Suprapubic skin (tissue), 4 donors: ENCODE results near the gene IL1RAPL2. TPM values are rescaled to one million over a fixed set of nuclear protein-coding genes. Genes with fewer than 3 reads are reported as not detected.

ENCODE experiments used
- DNase-seq, 2 donors: peaks; one replicate each; pipeline ENCODE4 v3.0.0-alpha.2; 2019; ENCODE audit warnings: low spot score in 2 of 2
- H3K27ac ChIP-seq: fragments of 200-600 bp; sonication (generic); one replicate; pipeline ENCODE4 v1.5.1; 2019
- H3K27me3 ChIP-seq: fragments of 200-600 bp; sonication (generic); one replicate; pipeline ENCODE4 v1.5.1; 2019
- H3K36me3 ChIP-seq: fragments of 200-600 bp; sonication (generic); one replicate; pipeline ENCODE4 v1.5.1; 2019
- H3K4me1 ChIP-seq: fragments of 200-600 bp; sonication (generic); one replicate; pipeline ENCODE4 v1.5.1; 2019
- H3K4me3 ChIP-seq: fragments of 200-600 bp; sonication (generic); one replicate; pipeline ENCODE4 v1.5.1; 2019; ENCODE audit warnings: mild to moderate bottlenecking
- H3K9me3 ChIP-seq: fragments of 200-600 bp; sonication (generic); one replicate; pipeline ENCODE4 v1.5.1; 2019
- EP300 ChIP-seq: sonication (generic); formaldehyde crosslinking; IDR thresholded peaks from one replicate; pipeline ENCODE4 v1.6.1; 2017; ENCODE audit warnings: antibody characterized with exemption
- POLR2A ChIP-seq, 2 donors: fragments of 450-650 bp; IDR thresholded peaks; one replicate each; pipeline ENCODE4 v1.6.1; 2017; ENCODE audit warnings: antibody characterized with exemption in 2 of 2, mild to moderate bottlenecking in 2 of 2, moderate library complexity in 2 of 2
- POLR2AphosphoS5 ChIP-seq, 3 donors: sonication (generic); formaldehyde crosslinking; IDR thresholded peaks; one replicate each; pipeline ENCODE4 v1.6.1; 2017; ENCODE audit warnings: antibody characterized with exemption in 3 of 3
- WGBS: methylation state at CpG from one replicate; pipeline ENCODE4 v1.1.5; 2018; 5-methylcytosine and 5-hydroxymethylcytosine counted together
- total RNA-seq, 4 donors: library from RNA; depleted of rRNA; stranded (reverse); fragments of >200 nt; gene quantifications; one replicate each; pipeline ENCODE4 v1.1.0, GENCODE V29; 2016
- TF ChIP-seq, protein P1 (sequence below), 2 donors: fragments of 200-600 bp in 1 of 2; fragments of 450-650 bp in 1 of 2; sonication (generic) in 1 of 2; IDR thresholded peaks; one replicate each; pipeline ENCODE4 v1.5.1; 2016 to 2019; ENCODE audit warnings: antibody characterized with exemption in 2 of 2, mild to moderate bottlenecking in 1 of 2, moderate library complexity in 1 of 2

The IL1RAPL2 gene
- total RNA-seq, 4 donors from 2014 or later = 0.21 to 0.42 (median 0.25) TPM; not detected in 1

DNA sequence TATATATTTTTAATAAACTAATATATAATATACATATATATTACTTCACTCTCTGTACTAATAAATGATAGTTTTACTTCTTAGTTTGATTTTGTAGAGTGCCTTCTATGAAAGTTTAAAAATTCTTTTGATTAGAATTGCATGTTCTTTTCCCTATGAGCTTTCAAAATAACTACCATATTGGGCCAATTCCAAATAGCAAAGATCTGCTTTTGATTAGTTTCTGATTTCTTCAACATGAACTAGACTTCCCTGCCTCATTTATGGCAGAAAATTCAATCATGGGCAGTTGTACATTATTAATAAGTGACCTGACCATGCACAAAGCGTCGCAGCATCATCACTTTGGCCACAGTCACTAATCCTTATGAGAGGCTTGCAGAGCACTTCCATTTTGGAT is 703.4 kb downstream of the IL1RAPL2 start:
- H3K36me3 ChIP-seq = no peaks in the 10 kb centered on the region
- no peaks in the 10 kb centered on the region for H3K4me1 ChIP-seq
- 82% methylated on average over 2 of the region's 2 CpGs for WGBS
- TF ChIP-seq POLR2A (IDR thresholded peaks at IDR 0.05) (no peak), POLR2AphosphoS5 (IDR thresholded peaks at IDR 0.05) (no peak), EP300 (no peak)
- TF ChIP-seq, protein P1, sequence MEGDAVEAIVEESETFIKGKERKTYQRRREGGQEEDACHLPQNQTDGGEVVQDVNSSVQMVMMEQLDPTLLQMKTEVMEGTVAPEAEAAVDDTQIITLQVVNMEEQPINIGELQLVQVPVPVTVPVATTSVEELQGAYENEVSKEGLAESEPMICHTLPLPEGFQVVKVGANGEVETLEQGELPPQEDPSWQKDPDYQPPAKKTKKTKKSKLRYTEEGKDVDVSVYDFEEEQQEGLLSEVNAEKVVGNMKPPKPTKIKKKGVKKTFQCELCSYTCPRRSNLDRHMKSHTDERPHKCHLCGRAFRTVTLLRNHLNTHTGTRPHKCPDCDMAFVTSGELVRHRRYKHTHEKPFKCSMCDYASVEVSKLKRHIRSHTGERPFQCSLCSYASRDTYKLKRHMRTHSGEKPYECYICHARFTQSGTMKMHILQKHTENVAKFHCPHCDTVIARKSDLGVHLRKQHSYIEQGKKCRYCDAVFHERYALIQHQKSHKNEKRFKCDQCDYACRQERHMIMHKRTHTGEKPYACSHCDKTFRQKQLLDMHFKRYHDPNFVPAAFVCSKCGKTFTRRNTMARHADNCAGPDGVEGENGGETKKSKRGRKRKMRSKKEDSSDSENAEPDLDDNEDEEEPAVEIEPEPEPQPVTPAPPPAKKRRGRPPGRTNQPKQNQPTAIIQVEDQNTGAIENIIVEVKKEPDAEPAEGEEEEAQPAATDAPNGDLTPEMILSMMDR (IDR thresholded peaks at IDR 0.05) = no peak
- H3K27ac ChIP-seq = no peak overlapping the region
- H3K9me3 ChIP-seq = no peaks in the 10 kb centered on the region
- DNase-seq = no peak
- no peaks in the 10 kb centered on the region for H3K27me3 ChIP-seq
- no peak overlapping the region for H3K4me3 ChIP-seq

DNA sequence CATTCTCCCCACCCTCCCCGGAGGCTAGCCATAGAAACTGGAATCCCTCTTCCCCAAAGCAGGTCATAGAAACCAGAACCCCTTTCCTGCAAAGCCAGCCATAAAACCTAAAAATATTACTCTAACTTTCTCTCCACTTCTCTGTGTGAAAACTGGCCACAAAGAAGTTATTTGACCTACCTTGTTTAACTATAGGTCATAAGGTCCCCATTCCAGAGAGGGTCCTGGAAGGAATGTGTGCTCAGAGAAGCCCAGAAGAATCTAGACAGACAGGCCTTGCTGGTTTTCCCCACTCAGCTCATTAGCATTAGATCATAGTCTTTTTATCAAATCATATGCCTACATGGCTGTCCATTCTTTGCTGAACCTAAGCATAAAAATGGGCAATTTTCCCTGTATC is 707.3 kb downstream of the IL1RAPL2 start:
- no peaks in the 10 kb centered on the region for H3K4me1 ChIP-seq
- 66% methylated on average over 1 of the region's 1 CpG for WGBS
- H3K27ac ChIP-seq = no peak overlapping the region
- no peak overlapping the region for H3K4me3 ChIP-seq
- no peaks in the 10 kb centered on the region for H3K36me3 ChIP-seq
- H3K27me3 ChIP-seq = no peaks in the 10 kb centered on the region
- no peak for DNase-seq
- TF ChIP-seq EP300 (no peak), POLR2A (IDR thresholded peaks at IDR 0.05) (no peak), POLR2AphosphoS5 (IDR thresholded peaks at IDR 0.05) (no peak)
- TF ChIP-seq, protein P1 (IDR thresholded peaks at IDR 0.05) = no peak
- no peaks in the 10 kb centered on the region for H3K9me3 ChIP-seq

DNA sequence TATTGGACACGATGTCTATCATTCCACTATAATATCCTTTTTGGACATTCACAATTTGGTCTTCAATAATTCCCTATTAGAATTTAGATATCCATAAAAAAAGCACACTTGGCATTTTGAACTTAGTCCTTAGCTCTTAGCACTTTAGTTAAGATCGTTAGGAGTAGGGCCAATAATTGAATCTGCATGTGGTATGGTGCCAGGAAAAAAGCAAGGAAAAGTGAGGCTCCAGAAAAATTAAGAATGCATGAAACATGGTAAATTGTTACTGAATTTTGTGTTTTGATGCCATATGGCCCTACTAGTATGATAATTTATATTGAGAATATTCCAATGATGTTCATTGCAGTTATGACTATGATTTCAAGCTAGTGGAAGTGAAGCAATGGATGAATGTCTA is 708.1 kb downstream of the IL1RAPL2 start:
- no peaks in the 10 kb centered on the region for H3K36me3 ChIP-seq
- DNase-seq = no peak
- no peaks in the 10 kb centered on the region for H3K27me3 ChIP-seq
- H3K4me3 ChIP-seq = no peak overlapping the region
- no peaks in the 10 kb centered on the region for H3K4me1 ChIP-seq
- no peak for TF ChIP-seq POLR2AphosphoS5 (IDR thresholded peaks at IDR 0.05)
- TF ChIP-seq, protein P1 (IDR thresholded peaks at IDR 0.05) = no peak
- TF ChIP-seq POLR2A (IDR thresholded peaks at IDR 0.05) = no peak
- TF ChIP-seq EP300 = no peak
- no peak overlapping the region for H3K27ac ChIP-seq
- no peaks in the 10 kb centered on the region for H3K9me3 ChIP-seq
- 65% methylated on average over 2 of the region's 2 CpGs for WGBS

DNA sequence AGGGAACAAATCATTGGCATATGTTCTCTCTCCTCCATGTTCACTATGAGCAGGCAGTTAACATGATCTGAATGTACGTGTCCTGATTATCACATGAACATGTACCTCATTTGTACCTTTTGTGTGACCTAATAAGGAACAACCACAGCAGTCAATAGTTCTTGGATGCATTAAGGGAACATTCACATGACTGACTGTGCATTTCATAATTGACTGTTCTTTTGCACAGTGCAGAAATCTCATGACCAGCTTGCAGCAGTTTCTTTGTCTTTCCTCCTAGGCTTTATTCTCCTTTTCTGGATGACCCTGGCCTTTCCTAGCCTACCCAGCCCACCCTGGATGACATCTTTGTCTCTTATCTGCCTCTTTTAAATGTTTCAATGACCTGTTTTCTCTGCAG is 711.1 kb downstream of the IL1RAPL2 start:
- H3K27me3 ChIP-seq = no peaks in the 10 kb centered on the region
- H3K36me3 ChIP-seq = no peaks in the 10 kb centered on the region
- H3K27ac ChIP-seq = no peak overlapping the region
- TF ChIP-seq POLR2AphosphoS5 (IDR thresholded peaks at IDR 0.05) (no peak), POLR2A (IDR thresholded peaks at IDR 0.05) (no peak), EP300 (no peak)
- TF ChIP-seq, protein P1 (IDR thresholded peaks at IDR 0.05) = no peak
- 53% methylated on average over 1 of the region's 1 CpG for WGBS
- no peak overlapping the region for H3K4me3 ChIP-seq
- H3K9me3 ChIP-seq = no peaks in the 10 kb centered on the region
- H3K4me1 ChIP-seq = no peaks in the 10 kb centered on the region
- DNase-seq = no peak

DNA sequence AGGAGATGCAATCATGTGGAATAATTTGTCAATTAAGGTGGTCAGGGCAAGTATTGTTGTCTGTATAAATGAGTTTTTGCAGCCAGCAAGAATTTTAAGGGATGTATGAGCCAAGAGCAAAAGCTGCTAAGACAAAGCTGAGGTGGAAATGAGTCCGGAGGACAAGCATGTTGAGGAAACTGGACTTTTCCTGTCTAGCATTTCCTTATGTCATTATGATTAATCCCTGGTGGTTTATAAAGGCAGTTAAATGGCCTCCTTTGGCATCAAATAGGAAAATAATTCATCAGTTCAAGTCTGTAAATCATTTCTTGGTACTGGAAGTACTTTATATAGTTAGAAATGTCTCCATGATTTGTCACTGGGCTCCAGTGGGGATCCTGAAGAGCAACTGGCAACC is 716.1 kb downstream of the IL1RAPL2 start:
- Histone ChIP-seq H3K9me3 (no peaks in the 10 kb centered on the region), H3K27me3 (no peaks in the 10 kb centered on the region), H3K36me3 (no peaks in the 10 kb centered on the region), H3K4me1 (no peaks in the 10 kb centered on the region), H3K27ac (no peak overlapping the region), H3K4me3 (no peak overlapping the region)
- DNase-seq = no peak
- 64% methylated on average over 1 of the region's 1 CpG for WGBS
- TF ChIP-seq POLR2AphosphoS5 (IDR thresholded peaks at IDR 0.05) (no peak), EP300 (no peak), POLR2A (IDR thresholded peaks at IDR 0.05) (no peak)
- TF ChIP-seq, protein P1 (IDR thresholded peaks at IDR 0.05) = no peak
